ENCODE data around the gene PLG.
"Not testable (repeated sequence)": the region's sequence is repeated elsewhere in the genome, so short reads cannot be mapped to it uniquely, and the experiment has no call there.

The PLG gene

DNA sequence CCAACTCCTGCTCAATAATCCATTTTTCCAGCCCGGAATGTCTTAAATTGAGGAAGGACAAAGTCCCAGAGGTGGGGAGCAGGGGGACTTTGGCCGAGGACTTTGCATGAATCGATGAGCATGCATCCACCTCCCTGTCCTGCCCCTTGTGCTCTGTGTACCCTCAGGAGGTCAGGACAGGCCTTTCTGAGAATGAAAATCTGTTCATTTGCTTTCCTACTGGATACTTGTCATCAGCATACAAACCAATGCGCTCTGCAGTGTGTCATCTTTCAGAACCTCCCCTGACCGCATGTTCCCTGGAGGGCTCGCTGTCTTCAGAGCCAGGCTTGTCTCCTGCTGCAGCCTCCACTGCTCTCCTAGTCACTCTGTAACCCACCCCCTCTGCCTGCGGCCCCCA, 2.6 kb downstream of the PLG start:
- not testable (repeated sequence) for DNase-seq (ENCODE audit: low read depth in 2 of 2)

DNA sequence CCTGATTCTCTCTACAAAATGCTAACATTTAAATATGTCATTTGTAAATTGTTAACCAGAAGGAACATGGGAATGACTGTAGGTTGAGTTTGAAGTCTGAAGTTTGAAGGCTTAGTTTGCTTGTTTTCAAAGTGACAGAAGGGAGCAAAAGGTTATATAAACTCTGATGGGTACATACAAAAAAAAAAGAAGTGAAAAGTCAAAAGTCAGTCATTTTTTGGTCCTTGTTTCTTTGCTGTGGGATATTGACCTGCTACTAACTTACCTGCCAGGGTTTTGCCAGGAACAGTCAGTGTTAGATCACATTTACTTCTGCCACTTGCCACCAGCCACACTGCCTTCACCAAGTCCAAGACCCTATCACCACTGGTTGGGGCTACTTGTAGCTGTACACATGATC, 6.9 kb downstream of the PLG start:
- not testable (repeated sequence) for DNase-seq (ENCODE audit: low read depth in 2 of 2)

DNA sequence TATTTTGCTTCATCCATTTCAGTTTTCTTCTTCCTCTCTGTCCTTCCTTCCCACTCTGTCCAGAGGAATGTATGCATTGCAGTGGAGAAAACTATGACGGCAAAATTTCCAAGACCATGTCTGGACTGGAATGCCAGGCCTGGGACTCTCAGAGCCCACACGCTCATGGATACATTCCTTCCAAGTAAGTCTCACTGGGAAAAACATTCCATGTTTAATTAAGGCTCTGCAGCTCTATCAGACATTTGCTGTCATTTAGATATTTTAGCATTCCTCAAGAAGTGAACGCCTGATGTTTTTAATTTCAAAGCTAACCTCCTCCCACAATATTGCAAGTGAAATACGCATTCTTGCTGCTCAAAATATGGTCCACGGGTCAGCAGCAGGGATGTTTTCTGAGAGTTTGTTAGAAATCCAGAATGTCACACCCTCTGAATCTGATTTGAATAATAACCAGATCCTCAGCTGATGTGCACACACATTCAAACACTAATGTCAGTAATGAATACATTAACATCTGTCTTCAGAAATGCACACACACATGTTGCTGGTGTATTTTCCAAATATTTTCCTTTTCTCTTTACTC, 12.8 kb downstream of the PLG start:
- no peak for DNase-seq (ENCODE audit: low read depth in 2 of 2)

DNA sequence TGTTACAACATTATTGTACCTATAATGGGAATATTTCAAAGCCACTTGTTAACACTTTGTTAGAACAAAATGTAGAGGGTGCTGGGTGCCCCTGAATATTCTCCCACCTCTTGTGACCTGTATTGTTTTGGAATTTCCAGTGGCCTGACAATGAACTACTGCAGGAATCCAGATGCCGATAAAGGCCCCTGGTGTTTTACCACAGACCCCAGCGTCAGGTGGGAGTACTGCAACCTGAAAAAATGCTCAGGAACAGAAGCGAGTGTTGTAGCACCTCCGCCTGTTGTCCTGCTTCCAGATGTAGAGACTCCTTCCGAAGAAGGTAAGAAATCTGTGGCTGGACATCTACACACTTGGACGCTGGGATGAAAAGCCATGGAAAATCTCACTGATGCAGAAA, 28.9 kb downstream of the PLG start:
- no peak for DNase-seq (ENCODE audit: low read depth in 2 of 2)

DNA sequence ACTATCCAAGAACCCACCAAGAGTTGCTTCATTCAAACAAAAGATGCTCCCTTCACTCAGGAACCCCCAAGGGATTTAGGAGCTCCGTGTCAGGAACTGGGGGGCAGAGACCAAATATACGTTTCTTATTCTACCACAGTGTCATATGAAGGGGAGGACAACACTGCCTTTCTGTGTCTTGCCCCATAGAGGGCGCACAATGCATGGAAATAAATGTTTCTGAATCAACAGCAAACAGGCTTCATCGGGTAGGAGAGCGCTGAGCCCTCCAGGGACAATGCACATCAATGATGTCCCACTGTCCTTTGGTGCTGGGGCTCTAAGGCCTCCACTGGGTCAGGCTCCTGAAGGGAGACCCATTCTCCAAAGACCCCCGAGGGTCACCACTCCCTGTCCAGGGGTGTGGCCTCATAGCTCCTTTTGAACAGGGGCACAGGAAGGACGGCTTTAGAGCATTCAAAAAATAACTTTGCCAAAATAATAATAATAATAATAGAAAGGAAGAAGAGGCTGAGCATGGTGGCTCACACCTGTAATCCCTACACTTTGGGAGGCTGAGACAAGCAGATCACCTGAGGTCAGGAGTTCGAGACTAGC, 31.1 kb downstream of the PLG start:
- DNase-seq (ENCODE audit: low read depth in 2 of 2): no peak

DNA sequence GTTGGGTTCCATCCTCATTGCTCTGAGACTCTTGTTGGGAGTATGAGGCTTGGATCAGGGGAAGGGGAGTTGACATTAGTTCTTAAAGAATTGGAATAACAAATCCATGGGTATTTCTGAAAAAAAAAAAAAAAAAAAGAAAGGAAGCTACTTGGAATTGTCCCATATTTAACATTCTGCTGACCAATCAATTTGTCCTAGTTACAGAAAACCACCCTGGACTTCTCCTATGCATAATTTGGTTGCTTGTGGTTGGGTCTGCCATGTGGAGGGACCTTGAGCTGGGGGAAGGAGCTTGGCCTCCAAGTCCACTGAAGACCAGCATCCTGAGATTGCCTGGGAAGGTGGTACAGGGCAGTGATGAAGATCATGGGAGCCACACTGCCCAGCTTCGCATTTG, 32.6 kb downstream of the PLG start:
- DNase-seq (ENCODE audit: low read depth in 2 of 2): no peak

DNA sequence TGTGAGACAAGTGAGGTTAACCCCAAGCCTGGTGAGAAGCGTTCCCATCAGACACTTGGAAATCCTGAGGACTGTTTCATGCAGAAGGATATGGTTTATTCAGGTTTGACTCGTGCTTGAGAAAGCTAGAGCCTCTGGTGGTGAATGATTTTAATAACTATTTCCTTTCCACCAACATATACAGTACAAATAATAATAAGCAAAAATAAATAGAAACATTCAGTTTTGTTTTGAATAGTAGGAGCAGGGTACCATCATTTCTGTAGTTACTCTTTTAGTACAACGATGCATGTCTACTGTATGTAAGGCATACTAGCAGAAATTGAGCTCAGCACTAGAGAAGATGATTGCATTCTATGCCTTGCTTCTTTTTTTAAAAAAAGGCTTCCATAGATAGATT, 33.5 kb downstream of the PLG start:
- DNase-seq (ENCODE audit: low read depth in 2 of 2): no peak

DNA sequence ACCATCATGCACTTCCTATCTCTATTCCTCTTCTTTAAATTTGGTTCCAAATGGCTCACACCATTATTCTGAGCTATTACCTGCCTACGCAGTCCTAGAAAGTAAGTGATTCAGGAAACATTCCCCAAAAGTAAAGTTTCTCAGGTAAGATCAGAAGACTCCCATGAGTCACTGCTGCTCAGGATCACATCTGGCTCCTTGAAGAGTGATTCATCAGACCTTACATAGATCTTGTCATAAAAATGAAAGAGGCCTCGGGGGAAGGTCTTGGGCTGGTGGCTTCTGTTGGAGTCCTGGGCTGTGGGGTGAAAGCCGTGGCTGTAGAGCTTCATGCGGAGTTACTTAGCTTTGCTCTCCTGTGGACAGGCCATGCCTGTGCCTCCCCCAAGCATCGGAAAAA, 35.9 kb downstream of the PLG start:
- no peak for DNase-seq (ENCODE audit: low read depth in 2 of 2)

DNA sequence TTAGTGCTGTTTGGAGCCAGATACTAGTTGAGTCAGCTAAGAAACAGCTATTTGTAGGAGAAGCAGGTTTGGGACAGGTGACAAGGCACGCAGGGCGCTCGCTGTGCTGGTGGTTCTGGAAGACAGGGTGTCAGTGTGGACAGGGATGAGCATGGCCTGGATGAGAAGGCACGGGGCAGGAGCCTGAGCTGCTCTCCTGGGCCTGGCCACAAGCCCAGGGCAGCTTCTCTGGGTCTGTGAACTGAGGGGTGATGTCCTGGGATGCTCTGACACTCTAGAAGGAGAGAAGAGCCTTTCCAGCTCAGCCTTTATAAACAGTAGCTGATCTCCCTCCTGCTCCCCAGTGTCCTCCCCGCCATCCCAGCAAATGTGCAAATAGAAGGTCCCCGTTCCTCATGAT, 37.9 kb downstream of the PLG start:
- no peak for DNase-seq (ENCODE audit: low read depth in 2 of 2)

DNA sequence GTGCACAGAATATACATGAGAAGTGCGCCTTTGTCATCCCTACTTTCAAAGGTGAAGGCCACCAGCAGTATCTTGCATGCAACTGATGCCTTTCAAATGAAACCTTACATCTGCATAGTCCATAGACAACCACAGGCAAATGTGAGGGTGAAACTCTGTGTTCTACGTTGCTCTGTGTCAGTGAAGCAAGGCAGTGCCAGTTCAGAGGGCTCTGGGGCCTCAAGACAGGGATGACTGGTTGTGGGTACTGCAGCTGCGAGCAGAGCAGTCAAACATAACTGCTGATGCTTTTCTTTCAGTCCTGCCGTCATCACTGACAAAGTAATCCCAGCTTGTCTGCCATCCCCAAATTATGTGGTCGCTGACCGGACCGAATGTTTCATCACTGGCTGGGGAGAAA, 39.0 kb downstream of the PLG start:
- not testable (repeated sequence) for DNase-seq (ENCODE audit: low read depth in 2 of 2)

DNA sequence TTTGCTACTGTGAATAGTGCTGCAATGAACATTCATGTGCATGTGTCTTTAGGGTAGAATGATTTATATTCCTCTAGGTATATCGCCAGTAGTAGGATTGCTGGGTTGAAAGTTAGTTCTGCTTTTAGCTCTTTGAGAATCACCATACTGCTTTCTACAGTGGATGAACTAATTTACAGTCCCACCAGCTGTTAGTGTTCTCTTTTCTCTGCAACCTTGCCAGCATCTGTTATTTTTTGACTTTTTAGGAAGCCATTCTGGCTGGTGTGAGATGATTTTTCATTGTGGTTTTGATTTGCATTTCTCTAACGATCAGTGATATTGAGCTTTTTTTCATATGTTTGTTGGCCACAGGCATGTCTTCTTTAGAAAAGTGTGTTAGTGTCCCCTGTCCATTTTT, 40.0 kb downstream of the PLG start:
- DNase-seq (ENCODE audit: low read depth in 2 of 2): no peak

DNA sequence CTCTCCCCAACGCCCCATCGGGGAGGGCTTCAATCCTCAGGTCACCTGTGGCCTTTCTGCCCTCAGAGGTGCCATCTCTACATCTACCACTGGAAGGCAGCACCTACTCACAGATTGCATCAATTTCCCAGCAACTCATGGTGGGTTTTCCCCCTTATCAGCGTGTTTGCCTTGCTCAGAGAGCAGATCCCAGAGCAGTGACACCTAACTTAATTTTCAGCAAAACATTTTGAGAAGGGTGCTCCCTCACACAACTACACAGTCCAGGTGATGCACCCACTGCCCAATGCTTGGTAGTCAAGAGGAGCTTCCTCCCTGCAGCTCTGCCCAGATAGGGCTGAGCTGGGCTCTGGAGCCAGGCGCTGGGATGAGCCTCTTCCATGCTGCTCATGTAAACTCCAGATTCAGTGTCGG, 48.2 kb downstream of the PLG start:
- no peak for DNase-seq (ENCODE audit: low read depth in 2 of 2)

DNA sequence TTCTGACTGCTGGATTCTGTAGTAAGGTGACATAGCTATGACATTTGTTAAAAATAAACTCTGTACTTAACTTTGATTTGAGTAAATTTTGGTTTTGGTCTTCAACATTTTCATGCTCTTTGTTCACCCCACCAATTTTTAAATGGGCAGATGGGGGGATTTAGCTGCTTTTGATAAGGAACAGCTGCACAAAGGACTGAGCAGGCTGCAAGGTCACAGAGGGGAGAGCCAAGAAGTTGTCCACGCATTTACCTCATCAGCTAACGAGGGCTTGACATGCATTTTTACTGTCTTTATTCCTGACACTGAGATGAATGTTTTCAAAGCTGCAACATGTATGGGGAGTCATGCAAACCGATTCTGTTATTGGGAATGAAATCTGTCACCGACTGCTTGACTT, 51.2 kb downstream of the PLG start:
- DNase-seq (ENCODE audit: low read depth in 2 of 2): not testable (repeated sequence)

DNA sequence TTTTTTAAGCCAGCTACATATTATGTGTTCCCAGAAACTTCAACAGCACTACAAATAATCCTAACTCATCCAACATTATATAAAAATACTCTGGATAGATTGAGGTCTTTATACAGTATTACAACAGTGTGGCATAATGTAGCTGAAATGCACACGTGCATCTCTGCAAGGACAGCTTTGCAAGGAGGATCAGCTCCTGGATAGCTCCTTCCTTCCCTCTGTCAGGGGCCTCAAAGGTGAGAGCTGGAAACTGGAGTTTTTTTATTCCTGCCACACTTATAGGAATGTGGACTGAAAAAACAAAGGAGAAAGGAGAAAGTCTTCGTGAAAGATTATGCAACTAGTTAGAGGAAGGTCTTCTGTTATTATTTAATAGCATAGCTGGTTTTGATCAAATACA, 53.1 kb downstream of the PLG start:
- DNase-seq (ENCODE audit: low read depth in 2 of 2): no peak

DNA sequence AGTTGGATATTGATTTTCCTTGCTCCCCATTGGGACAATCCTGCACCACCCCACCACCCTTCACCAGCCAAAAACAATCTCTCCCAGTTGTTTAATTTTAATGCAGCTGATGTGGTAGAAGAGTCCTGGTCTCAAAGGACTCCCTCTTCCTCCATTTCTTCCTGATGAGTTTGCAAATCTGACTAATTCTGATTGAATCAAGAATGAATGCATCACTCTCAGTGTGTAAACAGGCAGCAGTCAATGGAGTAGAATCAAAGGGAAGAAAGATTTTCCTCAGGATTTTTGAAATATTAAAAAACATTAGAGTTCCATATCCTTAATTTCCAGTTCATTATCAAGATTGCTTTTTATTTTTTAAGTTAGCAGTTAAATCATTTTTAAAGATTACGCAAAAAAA, 54.0 kb downstream of the PLG start:
- no peak for DNase-seq (ENCODE audit: low read depth in 2 of 2)

DNA sequence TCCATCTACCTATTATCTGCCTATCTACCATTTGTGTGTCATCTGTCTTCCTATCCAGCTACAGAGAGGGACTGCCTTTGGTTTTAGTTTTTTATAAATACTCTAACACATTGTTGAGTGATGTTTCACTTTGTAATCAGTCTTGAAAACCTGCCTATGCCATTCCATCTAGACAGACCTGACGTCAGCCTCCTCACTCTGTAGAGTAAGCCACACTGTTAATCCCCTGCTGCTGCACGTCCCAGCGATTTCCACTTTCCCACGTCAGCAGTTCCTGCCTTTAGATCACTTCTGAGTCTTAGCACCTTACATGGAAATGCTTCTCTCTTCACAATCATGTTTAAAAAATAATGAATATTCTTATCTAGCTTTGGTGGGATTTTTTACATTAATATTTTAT, 54.8 kb downstream of the PLG start:
- DNase-seq (ENCODE audit: low read depth in 2 of 2): no peak

DNA sequence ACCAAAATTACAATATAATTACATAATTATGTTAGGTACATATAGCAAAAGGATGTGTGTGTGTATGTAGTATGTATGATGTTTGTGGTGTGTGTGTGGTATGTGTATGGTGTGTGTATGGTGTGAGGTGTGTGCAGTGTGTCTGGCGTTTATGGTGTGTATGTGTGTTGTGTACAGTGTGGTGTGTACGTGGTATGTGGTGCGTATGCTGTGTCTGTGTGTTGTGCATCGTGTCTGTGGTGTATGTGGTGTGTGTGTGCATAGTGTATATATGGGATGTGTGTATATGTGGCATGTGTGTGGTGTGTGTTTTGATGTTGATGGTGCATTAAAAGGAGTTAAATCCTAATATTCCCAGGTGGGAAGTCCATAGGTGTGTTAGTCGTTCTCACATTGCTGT, 62.8 kb downstream of the PLG start:
- no peak for DNase-seq (ENCODE audit: low read depth in 2 of 2)

DNA sequence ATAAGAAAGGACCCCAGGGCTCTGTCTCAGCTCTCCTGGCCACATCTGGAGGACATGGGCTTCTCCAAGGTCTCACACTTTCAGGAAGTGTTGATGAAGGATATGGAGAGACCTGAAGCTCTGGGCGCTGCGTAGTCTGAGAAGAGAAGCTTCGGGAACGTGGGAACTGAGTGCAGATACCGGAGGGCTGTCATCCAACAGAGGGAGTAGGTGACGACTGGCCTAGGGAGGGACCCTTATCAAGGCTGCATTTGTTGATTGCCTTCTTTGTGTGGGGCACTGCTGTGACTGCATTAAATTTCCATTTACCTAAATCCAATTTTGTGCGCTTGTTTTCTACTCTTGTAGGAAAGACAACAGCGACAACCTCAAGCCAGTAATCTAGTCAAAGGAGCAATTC, 63.4 kb downstream of the PLG start:
- DNase-seq (ENCODE audit: low read depth in 2 of 2): no peak

DNA sequence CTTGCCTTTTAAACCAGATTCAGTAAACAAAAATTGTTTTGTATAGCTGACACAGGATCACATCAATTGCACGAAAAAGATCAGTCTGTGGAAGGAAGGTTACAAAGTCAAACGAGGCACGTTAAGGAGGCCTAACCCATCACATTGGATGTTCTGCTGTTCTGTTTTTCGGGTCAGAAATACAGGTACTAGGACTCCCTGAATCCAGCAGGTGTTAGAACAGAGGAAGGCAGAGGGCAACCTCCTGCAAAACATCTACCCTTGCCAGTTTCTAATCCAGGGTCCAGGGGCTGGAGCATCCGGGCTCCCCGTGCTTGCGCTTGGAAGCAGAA, 64.6 kb downstream of the PLG start:
- DNase-seq (ENCODE audit: low read depth in 2 of 2): no peak

DNA sequence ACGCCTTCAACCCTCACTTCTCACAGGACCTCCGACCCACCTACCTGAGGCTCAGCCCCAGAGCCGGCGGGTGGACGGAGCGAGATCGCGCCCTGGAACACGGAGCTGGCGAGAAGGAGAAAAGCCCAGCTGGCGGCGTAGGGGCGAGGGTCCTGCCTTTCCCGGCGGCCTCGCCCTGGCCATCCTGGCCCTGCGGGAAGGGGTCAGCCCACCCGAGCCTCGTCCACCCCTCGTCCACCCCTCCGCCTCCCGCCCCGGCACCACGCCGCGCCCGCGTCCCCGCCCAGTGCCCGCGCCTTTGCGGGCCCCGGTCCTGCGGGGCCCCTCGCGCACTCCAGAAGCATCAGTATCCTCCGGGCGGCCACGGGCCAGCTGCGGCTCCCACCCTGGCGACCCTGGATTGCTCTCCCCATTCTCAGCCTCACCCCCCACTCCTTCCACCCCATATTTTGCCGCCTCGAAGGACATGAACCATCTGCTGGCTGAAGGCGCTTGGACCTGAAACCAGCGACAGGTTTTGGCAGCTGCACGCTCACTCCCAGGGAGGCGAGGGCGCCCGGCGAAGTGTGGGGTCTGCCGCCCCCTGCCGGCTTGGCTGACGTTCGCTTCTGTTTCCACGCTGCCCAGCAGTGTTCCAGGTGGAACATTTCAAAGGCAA, 65.1 kb downstream of the PLG start:
- peak; percentile 41 to 45 for DNase-seq (ENCODE audit: low read depth in 2 of 2)

DNA sequence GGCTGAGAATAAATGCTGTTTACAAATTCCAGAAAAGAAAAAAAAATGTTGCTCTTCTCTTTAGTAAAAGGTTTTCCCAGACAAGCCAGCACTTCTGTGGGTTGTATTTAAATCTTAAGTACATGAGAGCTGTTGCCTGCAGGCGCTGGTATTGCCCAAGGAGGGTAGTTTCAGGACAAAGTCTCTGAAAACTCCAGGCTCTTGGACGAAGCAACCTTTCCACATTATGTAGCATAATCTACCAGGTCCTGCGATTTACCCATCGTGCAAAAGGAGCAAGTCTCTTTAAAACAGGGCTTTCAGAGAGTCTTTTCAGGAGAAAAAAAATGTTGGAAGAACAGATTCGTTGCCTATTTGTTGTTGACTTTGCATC, 65.6 kb downstream of the PLG start:
- DNase-seq (ENCODE audit: low read depth in 2 of 2): no peak

DNA sequence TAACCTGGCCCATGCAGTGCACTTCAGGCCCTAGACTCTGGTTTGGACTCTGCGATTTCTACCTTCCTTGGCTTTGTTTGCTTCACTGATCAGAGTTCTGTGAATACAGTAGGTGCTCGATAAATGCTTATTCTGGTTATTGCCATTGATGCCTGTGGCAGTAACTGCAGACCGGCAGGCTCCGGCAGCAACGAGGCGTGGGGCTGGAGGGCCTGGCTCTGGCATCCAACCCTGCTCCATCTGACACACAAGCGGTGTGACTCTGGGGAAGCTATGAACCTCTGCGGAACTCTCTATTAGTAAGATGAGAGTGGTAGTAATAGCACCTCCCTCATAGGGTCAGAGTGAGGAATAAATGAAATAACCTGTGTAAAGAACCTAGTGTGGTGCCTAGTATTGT, 66.1 kb downstream of the PLG start:
- DNase-seq (ENCODE audit: low read depth in 2 of 2): no peak

DNA sequence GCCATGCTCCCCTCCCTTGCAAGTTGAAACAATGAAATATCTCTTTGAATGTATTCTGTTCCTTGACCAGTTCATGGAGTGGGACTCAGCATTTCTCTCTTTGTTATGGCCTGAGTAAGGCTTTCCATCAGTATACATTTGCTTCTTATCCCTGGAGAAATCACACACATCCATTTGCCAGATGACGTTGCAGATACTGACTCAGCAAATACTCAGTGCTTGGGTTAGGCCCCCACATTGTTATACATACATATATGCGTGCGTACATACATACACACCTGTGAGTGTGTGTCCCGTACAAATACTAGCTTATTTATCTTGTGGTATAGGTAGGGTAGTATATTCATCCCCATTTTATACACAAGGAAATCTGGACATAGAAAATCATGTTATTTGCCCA, 72.4 kb downstream of the PLG start:
- no peak for DNase-seq (ENCODE audit: low read depth in 2 of 2)

Measured in stimulated activated CD8-positive, alpha-beta memory T cell treated with anti-CD3 and anti-CD28 coated beads, Interleukin-15, amount 100 ng/mL, for 48 hours (primary cell).